GM21786 (cell line): ENCODE data around the gene SEMA3A.

ENCODE experiments used
- ATAC-seq: cut with Tn5 transposase; IDR thresholded peaks from one replicate; pipeline ENCODE4 v1.9.1; 2021; ENCODE audit not compliant: unreplicated experiment

SEMA3A gene

GRCh38 chr7:84196084-84196503 is 1.5 kb upstream of the SEMA3A start:
- no peak for ATAC-seq

GRCh38 chr7:84195295-84196060 is 889 bp upstream of the SEMA3A start:
- ATAC-seq, result no peak

GRCh38 chr7:84193747-84194146 is 842 bp downstream of the SEMA3A start:
- no peak for ATAC-seq

GRCh38 chr7:84191842-84192241 is 2.7 kb downstream of the SEMA3A start:
- no peak for ATAC-seq

- no peak for ATAC-seq
Measured at GRCh38 chr7:84191261-84191660, 3.3 kb downstream of the SEMA3A start.

GRCh38 chr7:84190016-84190705 is 4.4 kb downstream of the SEMA3A start:
- ATAC-seq, result no peak

- no peak for ATAC-seq
Measured at GRCh38 chr7:84188786-84189405, 5.7 kb downstream of the SEMA3A start.

- ATAC-seq, result no peak
Measured at GRCh38 chr7:84187813-84188510, 6.6 kb downstream of the SEMA3A start.

- no peak for ATAC-seq
Measured at GRCh38 chr7:84187087-84187805, 7.3 kb downstream of the SEMA3A start.

GRCh38 chr7:84183741-84184140 is 10.8 kb downstream of the SEMA3A start:
- ATAC-seq, result no peak

GRCh38 chr7:84182301-84182700 is 12.3 kb downstream of the SEMA3A start:
- ATAC-seq, result no peak

- no peak for ATAC-seq
Measured at GRCh38 chr7:84181628-84182027, 13.0 kb downstream of the SEMA3A start.

- ATAC-seq, result no peak
Measured at GRCh38 chr7:84177758-84178412, 16.7 kb downstream of the SEMA3A start.

- ATAC-seq, result no peak
Measured at GRCh38 chr7:84176716-84177115, 17.9 kb downstream of the SEMA3A start.

GRCh38 chr7:84175461-84175860 is 19.1 kb downstream of the SEMA3A start:
- no peak for ATAC-seq

- ATAC-seq, result no peak
Measured at GRCh38 chr7:84170646-84171045, 23.9 kb downstream of the SEMA3A start.

- no peak for ATAC-seq
Measured at GRCh38 chr7:84162584-84162983, 32.0 kb downstream of the SEMA3A start.

GRCh38 chr7:84162125-84162524 is 32.5 kb downstream of the SEMA3A start:
- no peak for ATAC-seq

- ATAC-seq, result no peak
Measured at GRCh38 chr7:84161398-84161797, 33.2 kb downstream of the SEMA3A start.

GRCh38 chr7:84159435-84159834 is 35.2 kb downstream of the SEMA3A start:
- no peak for ATAC-seq
